Measurements from ENCODE around the gene VPS16. TPM values are rescaled to one million over a fixed set of nuclear protein-coding genes. Genes with fewer than 3 reads are reported as not detected.

VPS16 gene
- polyA plus RNA-seq, 1 donor = 36.9 TPM

DNA sequence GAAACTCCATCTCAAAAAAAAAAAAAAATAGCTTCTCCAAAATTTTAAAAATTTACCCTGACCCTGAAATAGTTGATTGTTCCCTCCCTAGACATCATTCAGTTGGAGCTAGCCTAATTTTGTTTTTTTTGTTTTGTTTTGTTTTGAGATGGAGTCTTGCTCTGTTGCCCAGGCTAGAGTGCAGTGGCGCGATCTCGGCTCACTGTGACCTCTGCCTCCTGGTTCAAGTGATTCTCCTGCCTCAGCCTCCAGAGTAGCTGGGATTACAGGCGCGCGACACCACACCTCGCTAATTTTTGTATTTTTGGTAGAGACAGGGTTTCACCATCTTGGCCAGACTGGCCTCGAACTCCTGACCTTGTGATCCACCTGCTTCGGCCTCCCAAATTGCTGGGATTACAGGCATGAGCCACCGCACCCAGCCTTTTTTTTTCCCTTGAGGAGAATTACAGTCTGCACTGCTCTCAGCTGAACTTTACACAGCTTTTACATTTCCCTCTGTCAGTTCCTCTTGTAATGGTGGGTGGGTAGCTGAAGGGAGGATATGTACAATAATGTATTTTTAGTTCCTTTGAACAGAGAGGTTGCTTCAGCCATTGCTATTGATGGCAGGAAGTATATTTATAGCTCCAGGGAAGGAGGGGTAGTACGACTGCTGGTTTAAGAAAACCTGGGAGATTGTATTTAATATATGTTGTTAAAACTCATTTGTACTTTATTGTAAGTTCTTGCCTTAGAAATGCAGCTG is 60.5 kb downstream of the VPS16 start:
- DNase-seq = no peak

DNA sequence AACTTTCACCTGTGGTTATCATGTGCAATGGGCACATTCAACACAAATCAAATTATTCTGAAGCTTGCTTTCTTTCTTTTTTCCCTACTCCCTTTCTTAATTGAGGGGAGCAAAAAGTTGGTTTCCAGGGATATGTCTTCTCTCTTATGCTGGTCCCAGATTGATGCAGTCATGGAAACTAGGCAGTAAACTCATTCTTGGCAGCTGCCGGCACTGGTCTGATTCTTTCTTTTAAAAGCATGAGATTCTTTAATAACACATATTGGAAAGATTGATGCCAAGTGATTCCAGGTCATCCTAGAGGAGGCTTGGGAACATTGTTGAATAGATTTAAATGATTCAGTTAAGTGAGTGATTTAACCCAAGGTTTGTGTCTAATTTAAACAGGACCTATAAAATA is 61.7 kb downstream of the VPS16 start:
- no peak for DNase-seq

DNA sequence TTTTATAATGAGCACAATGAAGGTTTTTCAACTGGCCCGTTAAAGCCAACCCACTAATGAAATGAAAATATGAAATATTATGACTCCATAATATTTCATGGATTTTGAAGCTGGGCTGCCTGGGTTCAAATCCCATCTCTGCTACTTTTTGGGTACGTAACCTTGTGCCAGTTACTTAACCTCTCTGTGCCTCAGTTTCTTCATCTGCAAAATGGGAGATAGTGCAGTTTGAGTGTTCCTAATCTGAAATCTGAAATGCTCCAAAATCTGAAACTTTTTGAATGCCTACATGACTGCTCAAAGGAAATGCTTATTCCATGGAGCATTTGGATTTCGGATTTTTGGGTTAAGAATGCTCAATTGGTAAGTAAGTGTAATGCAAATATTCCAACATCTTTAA is 62.3 kb downstream of the VPS16 start:
- DNase-seq = no peak

DNA sequence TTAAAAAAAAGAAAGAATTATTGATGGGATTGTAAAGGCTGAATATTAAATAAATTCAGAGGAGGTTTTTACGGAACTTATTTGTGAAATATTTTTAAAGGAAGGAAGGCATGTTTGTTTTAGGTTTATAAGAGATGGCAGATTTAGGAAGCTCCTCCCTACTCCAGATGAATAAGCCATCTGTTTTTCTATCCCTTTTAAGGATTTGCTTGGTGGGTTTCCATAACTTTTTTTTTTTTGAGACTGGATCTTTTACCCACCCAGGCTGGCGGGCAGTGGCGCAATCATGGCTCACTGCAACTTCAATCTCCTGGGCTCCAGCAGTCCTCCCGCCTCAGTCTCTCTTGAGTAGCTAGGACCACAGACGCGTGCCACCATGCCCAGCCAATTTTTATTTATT is 63.1 kb downstream of the VPS16 start:
- no peak for DNase-seq

DNA sequence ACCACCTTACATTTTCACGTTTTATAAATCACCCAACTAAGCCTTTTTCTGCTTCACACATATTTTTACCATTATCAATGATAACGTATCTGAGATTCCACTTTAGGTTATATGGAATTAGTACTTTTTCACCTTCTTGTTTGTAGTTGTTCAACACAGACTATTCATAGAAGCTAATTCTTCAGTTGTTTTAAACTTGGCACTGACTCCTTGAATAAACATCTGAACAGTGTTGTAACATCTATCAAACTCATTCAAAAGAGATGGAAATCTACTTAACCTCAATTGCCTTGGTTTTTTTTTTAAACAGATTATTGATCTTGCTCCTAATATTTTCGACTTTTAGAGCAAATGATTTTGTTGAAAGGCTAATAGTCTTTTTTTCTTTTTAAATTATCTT is 67.0 kb downstream of the VPS16 start:
- no peak for DNase-seq

DNA sequence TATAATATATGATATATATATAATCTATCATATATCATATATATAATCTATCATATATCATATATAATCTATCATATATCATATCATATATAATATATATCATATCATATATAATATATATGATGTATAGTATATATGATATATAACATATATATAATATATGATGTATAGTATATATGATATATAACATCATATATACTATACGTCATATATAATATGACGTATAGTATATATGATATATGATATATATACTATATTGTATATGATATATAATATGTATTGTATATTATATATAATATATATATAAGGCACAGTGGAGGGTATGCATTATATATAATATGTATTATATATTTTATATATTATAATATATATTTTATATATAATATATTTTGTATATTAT is 69.4 kb downstream of the VPS16 start:
- DNase-seq = no peak

DNA sequence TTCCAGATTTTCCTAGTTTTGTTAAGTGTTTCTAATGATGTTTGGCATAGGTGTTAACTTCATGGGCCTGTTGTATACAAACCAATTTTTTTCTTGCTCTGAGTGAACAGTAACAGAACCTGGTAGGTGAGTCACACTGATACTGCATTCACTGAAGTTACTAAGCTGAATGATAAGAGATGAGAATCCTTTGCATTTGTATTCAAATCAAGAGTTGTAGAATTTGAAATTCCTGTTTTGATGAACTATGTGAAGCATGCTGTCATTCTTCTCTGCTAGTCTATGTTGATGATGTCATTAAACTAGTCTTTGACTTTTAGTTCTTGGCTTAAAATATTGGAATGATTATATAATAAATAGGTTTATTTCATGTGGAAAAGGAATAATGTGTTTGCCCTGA is 70.7 kb downstream of the VPS16 start:
- no peak for DNase-seq

DNA sequence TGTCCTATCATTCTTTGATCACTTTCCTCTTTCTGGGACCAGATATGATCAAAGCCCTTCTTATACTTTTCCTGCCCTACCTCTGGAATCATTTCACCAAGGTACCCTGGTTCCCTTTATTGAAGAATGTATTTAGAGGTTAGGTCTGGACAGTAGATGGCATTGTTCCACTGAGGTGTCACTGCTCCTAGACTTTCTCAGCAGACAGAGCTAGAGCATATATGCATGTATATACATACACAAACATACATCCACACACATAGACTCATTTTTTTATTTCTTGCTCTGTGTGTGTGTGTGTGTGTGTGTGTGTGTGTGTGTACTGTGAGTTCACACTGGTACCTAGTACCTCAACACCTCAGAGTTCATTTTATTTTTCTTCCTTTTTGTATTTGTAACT is 73.6 kb downstream of the VPS16 start:
- no peak for DNase-seq

Other genes starting within 250 kb of the VPS16 start
- gene NOP56, start 188.1 kb upstream of the VPS16 start, polyA plus RNA-seq (ENCODE audit: insufficient read length) = 305 TPM
- gene IDH3B, start 176.5 kb upstream of the VPS16 start, polyA plus RNA-seq (ENCODE audit: insufficient read length) = 134 TPM
- gene EBF4, start 148.0 kb upstream of the VPS16 start, polyA plus RNA-seq (ENCODE audit: insufficient read length) = 31.4 TPM
- gene CPXM1, start 40.1 kb upstream of the VPS16 start, polyA plus RNA-seq (ENCODE audit: insufficient read length) = 224 TPM
- not detected for gene C20orf141, start 25.8 kb upstream of the VPS16 start, polyA plus RNA-seq (ENCODE audit: insufficient read length)
- gene TMEM239, start 24.4 kb upstream of the VPS16 start, polyA plus RNA-seq (ENCODE audit: insufficient read length) = 0.03 TPM
- 56.3 TPM for gene PCED1A, start 90 bp upstream of the VPS16 start, polyA plus RNA-seq (ENCODE audit: insufficient read length)
- 103 TPM for gene PTPRA, start 32.7 kb downstream of the VPS16 start, polyA plus RNA-seq (ENCODE audit: insufficient read length)
- 0.73 TPM for gene GNRH2, start 202.9 kb downstream of the VPS16 start, polyA plus RNA-seq (ENCODE audit: insufficient read length)
- 48.0 TPM for gene MRPS26, start 205.3 kb downstream of the VPS16 start, polyA plus RNA-seq (ENCODE audit: insufficient read length)
- 0.60 TPM for gene OXT, start 230.9 kb downstream of the VPS16 start, polyA plus RNA-seq (ENCODE audit: insufficient read length)
- 0.28 TPM for gene AVP, start 244.0 kb downstream of the VPS16 start, polyA plus RNA-seq (ENCODE audit: insufficient read length)

Measured in left kidney (tissue), 2 donors.